Large intestine (tissue), 3 donors: ENCODE results near the gene SLC19A1. TPM values are rescaled to one million over a fixed set of nuclear protein-coding genes. Genes with fewer than 3 reads are reported as not detected.

Experiments
- DNase-seq, 2 donors: peaks; one replicate each; pipeline versions ENCODE4 v3.0.0 to v3.0.0-alpha.2; 2013
- H3K27ac ChIP-seq: one replicate; pipeline ENCODE4 v1.5.1; 2013; ENCODE audit warnings: low read length
- H3K27me3 ChIP-seq: 2 replicates; pipeline ENCODE4 v1.6.1; 2013; ENCODE audit warnings: low read length; ENCODE audit not compliant: control insufficient read depth, insufficient read depth
- H3K36me3 ChIP-seq: 2 replicates; pipeline ENCODE4 v1.6.1; 2013; ENCODE audit warnings: low read length; ENCODE audit not compliant: control insufficient read depth, insufficient read depth
- H3K4me1 ChIP-seq: one replicate; pipeline ENCODE4 v1.6.1; 2013; ENCODE audit warnings: low read length; ENCODE audit not compliant: control insufficient read depth, insufficient read depth
- H3K4me3 ChIP-seq: one replicate; pipeline ENCODE4 v1.5.1; 2013; ENCODE audit warnings: low read length
- H3K9me3 ChIP-seq: one replicate; pipeline ENCODE4 v1.6.1; 2013; ENCODE audit warnings: mild to moderate bottlenecking, low read depth, low read length, moderate library complexity; ENCODE audit not compliant: control insufficient read depth
- WGBS: methylation state at CpG from one replicate; pipeline ENCODE4 v1.1.5; 2013; ENCODE audit warnings: low lambda C conversion rate; ENCODE audit not compliant: insufficient coverage; 5-methylcytosine and 5-hydroxymethylcytosine counted together
- polyA plus RNA-seq: library from polyadenylated mRNA; unstranded; fragments of 120-200 nt; gene quantifications from one replicate; pipeline ENCODE4 v1.2.1, GENCODE V29; 2013

SLC19A1 gene
- polyA plus RNA-seq, 1 donor, result 22.1 TPM

DNA sequence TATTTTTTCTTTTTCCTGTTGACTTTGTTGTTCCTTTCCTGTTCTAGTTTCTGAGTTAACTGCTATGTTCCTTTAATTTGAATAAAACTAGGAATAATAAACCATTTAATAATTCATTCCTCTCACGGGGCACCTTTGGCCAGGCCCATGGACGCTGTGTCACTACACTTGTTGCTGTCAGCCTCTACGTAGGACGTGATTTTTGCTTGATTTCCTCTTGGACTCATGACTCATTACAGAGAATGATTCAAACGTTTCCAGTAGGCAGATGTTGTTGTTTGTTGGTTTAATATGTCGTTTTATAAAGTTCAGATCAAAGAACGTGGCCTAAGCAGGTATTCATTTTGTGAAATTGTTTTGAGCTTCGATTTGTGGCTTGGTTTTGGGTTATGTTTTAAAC lies 9.1 kb upstream of the SLC19A1 start:
- no CpG with 5 or more reads among the region's 8 CpGs for WGBS

DNA sequence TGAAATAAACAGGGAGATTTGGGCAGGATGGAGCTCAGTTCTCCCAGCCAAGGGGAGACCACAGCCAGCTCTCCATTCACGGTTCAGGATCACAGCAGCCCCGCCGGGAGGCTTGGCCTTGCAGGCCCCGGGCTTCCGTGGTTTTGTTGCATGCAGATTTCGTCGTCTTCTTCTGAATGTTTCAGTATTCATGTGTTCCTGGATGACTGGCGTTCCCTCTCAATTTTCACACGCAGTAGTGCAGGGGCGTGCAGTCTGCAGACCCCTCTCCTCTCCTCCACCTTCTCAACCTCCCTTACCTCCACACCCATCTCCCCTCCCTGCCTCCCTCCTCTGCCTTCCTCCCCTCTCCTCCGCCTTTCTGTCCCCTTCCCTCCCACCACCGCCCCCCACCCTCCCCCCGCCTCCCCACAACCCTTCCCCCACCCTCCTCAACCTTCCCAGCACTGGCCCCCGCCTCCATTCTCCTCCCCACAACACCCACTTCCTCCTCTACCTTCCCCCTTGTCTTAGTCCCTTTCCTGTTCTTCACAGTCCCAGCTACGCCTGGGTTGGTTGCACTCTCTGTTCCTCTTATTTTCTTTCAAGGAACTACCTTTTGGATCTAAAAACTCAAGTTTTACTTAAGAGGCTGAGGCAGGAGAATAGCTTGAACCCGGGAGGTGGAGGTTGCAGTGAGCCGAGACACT lies 8.4 kb upstream of the SLC19A1 start:
- Histone ChIP-seq H3K4me1 (peaks cover 12% of the 10 kb centered on the region), H3K9me3 (no peaks in the 10 kb centered on the region), H3K27ac (no peak overlapping the region), H3K4me3 (no peak overlapping the region), H3K36me3 (no peaks in the 10 kb centered on the region), H3K27me3 (no peaks in the 10 kb centered on the region)
- 74% methylated on average over 4 of the region's 17 CpGs for WGBS
- DNase-seq, result no peak

More for the DNA sequence above, 9.1 kb upstream of the SLC19A1 start:
- Histone ChIP-seq H3K36me3 (no peaks in the 10 kb centered on the region), H3K27me3 (no peaks in the 10 kb centered on the region), H3K9me3 (no peaks in the 10 kb centered on the region), H3K4me3 (no peak overlapping the region), H3K4me1 (peaks cover 15% of the 10 kb centered on the region), H3K27ac (no peak overlapping the region)
- no peak for DNase-seq

DNA sequence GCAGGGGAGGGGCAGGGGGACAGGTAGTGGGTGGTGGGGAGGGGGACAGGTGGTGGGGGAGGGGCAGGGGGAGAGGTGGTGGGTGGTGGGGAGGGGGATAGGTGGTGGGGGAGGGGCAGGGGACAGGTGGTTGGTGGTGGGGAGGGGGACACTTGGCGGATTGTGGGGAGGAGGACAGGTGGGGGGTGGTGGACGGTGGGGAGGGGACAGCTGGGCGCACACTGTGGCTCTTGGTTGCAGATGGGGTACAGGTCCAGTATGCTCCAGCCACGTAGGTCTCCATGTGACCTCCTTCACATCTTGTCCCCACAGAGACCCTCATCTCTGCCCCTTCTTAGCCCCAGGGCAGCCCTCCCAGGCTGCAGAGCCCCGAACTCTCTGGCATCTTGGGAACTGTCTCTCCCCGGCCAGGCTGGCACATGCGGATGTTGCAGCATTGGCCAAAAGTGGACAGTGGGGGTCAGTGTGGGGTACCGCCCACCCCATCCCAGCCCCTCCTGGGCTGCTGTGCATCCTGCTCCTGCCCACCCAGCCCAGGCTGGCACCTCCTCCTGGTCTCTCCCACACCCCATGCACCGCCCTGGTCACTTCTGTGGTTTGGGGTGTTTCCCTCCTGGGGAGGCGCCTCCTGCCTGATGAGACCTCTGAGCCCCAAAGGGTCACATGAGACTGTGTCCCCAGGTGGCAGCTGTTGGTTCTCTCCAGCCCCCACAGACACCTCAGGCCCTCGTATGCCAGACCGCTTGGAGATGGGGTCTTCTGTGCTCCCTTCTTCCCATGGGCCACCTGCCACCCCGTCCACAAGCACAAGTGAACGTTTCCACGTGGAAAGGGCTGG lies 7.6 kb upstream of the SLC19A1 start:
- Histone ChIP-seq H3K4me1 (peaks cover 11% of the 10 kb centered on the region), H3K27me3 (no peaks in the 10 kb centered on the region), H3K27ac (peak overlapping the region; percentile 63), H3K4me3 (no peak overlapping the region), H3K36me3 (no peaks in the 10 kb centered on the region), H3K9me3 (no peaks in the 10 kb centered on the region)
- WGBS, result no CpG with 5 or more reads among the region's 15 CpGs
- DNase-seq, result no peak

DNA sequence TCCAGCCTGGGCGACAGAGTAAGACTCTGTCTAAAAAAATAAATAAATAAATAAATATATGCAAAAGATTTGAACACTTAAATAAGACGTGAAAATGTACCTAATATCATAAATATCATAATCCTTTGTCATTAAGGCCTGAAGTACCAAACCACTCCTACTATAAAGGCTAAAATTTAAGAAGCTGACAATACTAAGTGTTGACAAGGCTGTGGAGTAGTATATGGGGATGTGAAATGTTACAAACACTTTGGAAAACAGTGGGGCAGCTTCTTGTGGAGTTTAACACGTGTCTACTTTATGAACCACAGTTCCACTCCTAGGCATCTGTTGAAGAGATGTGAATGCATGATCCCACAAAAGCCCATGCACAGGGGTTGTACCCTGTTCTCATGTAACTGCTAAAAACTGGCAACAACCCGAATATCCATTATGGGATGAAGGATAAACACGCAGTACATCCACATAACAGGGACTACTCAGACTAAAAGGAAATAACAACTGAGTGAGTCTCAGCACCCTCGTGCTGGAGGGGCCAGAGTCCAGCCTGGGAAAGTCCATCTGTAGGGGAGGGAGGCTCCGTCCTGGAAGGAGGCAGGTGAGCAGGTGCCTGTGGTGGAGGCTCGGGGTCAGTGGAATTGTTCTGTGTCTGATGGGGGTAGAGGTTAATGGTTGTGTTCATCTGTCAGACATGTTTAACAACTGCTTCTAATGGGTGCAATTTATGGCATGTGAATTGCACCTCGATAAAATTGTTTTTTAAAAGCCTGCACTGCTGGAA lies 6.7 kb upstream of the SLC19A1 start:
- Histone ChIP-seq H3K27ac (peak overlapping the region; percentile 63), H3K4me1 (peaks cover 11% of the 10 kb centered on the region), H3K9me3 (no peaks in the 10 kb centered on the region), H3K36me3 (no peaks in the 10 kb centered on the region), H3K4me3 (no peak overlapping the region), H3K27me3 (no peaks in the 10 kb centered on the region)
- 94% methylated on average over 2 of the region's 9 CpGs for WGBS
- DNase-seq, result peak; percentile 88 to 94

DNA sequence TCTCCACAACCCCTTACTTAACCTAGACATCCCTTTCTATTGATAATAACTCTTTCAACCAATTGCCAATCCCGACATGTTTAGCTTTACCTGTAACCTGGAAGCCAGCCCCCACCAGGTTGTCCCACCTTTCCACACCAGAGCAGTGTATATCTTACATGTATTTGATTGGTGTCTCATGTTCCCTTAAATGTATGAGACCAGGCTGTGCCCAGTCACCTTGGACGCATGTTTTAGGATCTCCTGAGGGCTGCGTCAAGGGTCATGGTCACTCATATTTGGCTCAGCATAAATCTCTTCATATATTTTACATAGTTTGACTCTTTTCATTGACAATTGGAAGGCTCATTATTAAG lies 5.3 kb upstream of the SLC19A1 start:
- Histone ChIP-seq H3K27ac (no peak overlapping the region), H3K4me1 (peaks cover 16% of the 10 kb centered on the region), H3K36me3 (no peaks in the 10 kb centered on the region), H3K4me3 (no peak overlapping the region), H3K9me3 (no peaks in the 10 kb centered on the region), H3K27me3 (no peaks in the 10 kb centered on the region)
- no peak for DNase-seq
- WGBS, result 100% methylated on average over 2 of the region's 3 CpGs

DNA sequence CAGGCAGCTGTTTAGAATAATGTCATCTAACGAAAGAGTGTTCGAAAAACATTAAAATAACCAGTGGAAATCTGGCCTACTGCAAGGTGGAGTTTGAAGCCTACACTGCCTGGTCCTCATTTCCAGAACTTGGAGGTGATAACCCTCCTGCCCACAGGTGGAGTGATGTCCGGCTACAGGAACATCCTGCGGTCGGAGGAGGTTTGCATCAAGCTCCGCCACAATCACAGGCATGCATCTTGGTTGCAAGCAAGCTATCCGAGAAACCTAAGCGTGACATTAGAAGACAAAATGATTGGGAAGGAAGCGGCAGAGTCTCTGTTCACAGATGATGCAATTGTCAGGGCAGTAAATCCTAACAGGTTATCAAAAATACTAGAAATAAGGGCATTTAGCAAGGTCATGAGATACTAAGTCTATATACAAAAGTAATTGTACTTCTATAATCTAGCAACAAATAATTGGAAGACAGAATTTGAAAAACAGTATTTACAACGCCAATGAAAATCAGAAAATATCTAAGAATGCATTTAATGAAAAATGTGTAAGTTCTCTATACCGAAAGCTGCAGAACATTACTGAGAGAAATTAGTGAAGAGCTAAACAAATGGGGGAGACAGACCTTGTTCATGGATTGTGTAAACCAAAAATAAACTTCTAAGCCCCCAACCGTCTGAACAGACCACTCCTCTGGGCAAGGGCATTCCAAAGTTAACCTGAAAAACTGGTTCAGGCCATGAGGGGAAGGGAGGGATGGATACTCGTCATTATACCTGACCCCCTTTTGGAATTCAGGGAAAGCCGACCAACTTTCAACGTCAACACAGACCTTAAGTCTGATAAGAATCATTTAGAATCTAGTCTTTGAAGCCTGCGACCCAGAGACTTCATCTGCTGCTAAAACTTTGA lies 4.7 kb upstream of the SLC19A1 start:
- WGBS, result 83% methylated on average over 1 of the region's 16 CpGs
- H3K4me3 ChIP-seq, result no peak overlapping the region
- no peak overlapping the region for H3K27ac ChIP-seq
- no peaks in the 10 kb centered on the region for H3K27me3 ChIP-seq
- peaks cover 16% of the 10 kb centered on the region for H3K4me1 ChIP-seq
- H3K9me3 ChIP-seq, result no peaks in the 10 kb centered on the region
- DNase-seq, result no peak
- H3K36me3 ChIP-seq, result no peaks in the 10 kb centered on the region

DNA sequence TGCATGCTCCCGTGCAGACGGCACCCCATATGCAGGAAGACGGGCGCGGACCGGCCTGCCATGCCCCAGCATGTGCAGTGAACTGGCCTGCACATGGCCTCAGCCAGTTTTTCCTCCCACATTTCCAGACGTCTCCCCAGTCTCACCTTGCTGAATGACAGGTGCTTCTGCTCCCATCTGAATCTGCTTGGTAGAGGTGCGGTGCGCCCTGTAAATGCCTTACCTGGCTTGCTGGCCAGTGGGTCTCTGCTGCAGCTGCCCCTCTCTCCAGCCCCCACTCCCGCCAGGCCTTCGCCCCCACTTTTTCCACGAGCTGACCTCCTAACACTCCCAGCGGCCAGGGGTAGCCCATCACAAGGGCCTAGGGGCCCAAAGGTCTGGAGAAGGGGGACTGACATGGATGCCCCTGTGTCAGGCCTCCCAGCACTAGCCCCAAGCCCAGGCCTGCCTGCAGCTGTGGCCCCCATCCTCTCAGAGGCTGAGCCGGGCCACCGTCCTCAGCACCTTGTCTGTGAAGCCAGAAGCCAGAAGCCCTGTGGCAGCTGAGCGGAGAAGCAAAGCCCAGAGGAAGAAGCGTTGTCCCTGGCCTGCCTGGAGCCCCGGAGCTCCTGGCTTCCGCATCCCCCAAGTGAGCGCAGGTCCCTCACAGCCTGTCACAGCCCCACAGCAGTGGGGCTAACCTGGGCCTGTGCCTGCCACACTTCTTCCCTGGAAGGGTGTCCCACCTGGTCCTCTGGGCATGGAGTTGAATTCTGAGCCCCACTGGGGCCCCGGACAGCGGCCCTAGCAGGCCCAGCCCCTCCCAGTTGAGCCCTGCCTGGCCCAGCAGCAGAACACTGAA lies 3.7 kb upstream of the SLC19A1 start:
- Histone ChIP-seq H3K4me1 (peaks cover 22% of the 10 kb centered on the region), H3K36me3 (no peaks in the 10 kb centered on the region), H3K27ac (no peak overlapping the region), H3K27me3 (no peaks in the 10 kb centered on the region), H3K4me3 (no peak overlapping the region), H3K9me3 (no peaks in the 10 kb centered on the region)
- no peak for DNase-seq
- no CpG with 5 or more reads among the region's 22 CpGs for WGBS

DNA sequence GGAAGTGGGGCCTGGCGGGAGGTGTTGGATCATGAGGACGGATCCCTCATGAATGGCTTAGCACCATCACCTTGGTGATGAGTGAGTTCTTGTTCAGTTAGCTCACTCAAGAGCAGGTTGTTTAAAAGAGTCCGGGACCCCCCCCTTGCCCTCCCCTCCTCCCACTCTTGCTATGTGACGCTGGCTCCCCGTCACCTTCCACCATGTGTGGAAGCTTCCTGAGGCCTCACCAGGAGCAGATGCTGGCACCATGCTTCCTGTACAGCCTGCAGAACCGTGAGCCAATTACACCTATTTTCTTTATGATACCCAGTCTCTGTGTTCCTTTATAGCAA lies 3.0 kb upstream of the SLC19A1 start:
- no peak overlapping the region for H3K4me3 ChIP-seq
- no peak overlapping the region for H3K27ac ChIP-seq
- no peak for DNase-seq
- H3K27me3 ChIP-seq, result no peaks in the 10 kb centered on the region
- H3K36me3 ChIP-seq, result no peaks in the 10 kb centered on the region
- peaks cover 21% of the 10 kb centered on the region for H3K4me1 ChIP-seq
- no CpG with 5 or more reads among the region's 6 CpGs for WGBS
- H3K9me3 ChIP-seq, result no peaks in the 10 kb centered on the region

DNA sequence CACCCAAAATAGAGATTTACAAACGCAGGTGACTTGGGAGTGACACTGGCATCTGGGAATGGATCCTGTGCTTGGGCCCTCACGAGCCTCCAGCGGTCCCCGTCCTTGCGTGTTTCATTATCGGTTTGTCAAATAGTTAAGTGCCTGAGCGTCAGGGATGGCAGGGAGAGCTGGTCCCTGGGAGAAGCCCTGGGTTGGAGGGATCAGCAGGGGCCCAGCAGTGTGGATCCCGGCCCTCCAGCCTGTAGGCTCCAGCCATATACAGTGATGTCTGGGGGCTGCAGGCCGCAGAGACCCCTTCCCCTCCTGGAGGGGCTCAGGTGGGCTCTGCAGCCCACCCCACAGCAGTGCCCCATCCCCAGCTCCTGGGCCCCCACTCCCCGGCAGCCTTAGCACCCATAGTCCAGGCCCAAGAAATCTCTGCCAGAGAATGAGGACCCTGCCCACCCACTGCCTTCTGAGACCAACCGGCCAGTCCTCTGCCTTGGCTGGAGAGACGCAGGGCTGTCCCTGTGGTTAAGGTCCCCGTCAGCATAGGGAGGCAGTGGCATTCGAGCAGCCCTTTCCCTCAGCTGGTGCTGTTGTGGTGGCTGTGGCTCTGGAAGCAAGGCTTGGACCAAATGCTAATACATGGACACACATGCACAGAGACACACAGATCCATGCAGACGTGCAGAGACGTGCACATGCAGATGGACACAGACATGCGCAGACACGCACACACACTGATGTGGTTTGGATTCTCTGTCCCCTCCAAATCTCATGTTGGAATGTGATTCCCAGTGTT lies 2.4 kb upstream of the SLC19A1 start:
- Histone ChIP-seq H3K36me3 (no peaks in the 10 kb centered on the region), H3K4me1 (peaks cover 17% of the 10 kb centered on the region), H3K9me3 (no peaks in the 10 kb centered on the region), H3K27ac (no peak overlapping the region), H3K4me3 (no peak overlapping the region), H3K27me3 (no peaks in the 10 kb centered on the region)
- DNase-seq, result no peak
- no CpG with 5 or more reads among the region's 18 CpGs for WGBS
